ENCODE data around the gene ENTPD6. TPM values are rescaled to one million over a fixed set of nuclear protein-coding genes. Genes with fewer than 3 reads are reported as not detected.
A peak's percentile ranks its signal among the peaks of the same experiment; 100 is the strongest.
"Not testable (repeated sequence)": the region's sequence is repeated elsewhere in the genome, so short reads cannot be mapped to it uniquely, and the experiment has no call there.

The ENTPD6 gene
- polyA plus RNA-seq, 5 donors, result 41.5 to 57.3 (median 43.3) TPM

DNA sequence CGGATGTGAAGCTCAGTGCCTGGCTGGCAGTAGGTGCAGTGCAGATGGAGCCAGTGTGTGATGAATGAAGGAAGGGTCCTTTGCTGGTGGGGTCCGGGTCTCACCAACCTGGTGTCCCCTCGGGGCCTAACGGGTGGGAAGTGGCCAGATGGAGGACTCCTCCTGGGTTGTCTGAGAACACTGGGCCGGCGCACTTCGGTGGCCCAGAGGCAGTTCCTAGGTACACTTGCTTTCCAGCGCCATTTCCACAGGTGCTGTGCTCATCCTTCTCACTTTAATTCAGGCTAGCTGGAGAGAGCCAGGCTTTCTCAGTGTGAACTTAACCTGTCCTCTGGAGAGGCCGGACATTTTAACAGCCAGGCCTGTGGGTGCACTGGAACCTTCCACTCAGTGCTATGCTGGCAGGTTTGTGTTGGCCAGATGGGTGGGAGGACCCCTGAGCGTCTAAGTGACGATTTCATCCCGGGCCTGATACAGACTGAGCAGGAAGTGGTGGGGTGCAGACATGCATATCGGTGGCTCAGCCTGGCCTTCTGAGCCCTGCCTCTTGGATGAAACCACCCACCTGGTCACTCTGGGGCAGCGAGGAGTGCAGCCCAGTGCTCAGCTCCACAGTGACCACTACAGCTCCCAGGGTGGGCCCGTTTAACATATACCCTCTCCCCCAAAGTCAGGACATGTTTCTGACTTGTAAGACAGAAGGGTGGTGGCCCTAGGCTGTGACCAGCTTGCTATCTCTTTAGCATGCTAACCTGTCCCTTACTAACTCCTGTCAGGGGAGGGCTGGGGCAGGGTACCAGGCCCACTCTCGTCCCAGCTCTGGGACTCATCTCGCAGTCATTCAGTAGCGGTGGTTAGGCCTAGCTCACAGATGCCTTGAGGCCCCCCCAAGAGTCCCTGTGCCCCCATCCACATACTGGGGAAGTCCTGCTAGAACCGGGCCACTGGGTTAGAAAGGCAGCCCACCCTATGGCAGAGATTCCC, 44.2 kb downstream of the ENTPD6 start:
- DNase-seq, result no peak

GRCh38 chr20:25240851-25241658, 45.5 kb downstream of the ENTPD6 start:
- not testable (repeated sequence) for DNase-seq

DNA sequence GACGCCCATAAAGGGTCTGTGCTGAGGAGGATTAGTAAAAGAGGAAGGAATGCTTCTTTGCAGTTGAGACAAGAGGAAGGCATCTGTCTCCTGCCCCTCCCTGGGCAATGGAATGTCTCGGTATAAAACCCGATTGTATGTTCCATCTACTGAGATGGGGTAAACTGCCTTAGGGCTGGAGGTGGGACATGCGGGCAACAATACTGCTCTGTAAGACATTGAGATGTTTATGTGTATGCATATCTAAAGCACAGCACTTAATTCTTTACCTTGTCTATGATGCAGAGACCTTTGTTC, 46.1 kb downstream of the ENTPD6 start:
- not testable (repeated sequence) for DNase-seq

GRCh38 chr20:25242231-25242630, 46.7 kb downstream of the ENTPD6 start:
- DNase-seq, result no peak

- no peak for DNase-seq
Observed at GRCh38 chr20:25243416-25243979, 48.0 kb downstream of the ENTPD6 start.

- DNase-seq, result no peak
Observed at GRCh38 chr20:25244976-25245375, 49.5 kb downstream of the ENTPD6 start.

GRCh38 chr20:25245461-25245860, 49.9 kb downstream of the ENTPD6 start:
- no peak for DNase-seq

DNA sequence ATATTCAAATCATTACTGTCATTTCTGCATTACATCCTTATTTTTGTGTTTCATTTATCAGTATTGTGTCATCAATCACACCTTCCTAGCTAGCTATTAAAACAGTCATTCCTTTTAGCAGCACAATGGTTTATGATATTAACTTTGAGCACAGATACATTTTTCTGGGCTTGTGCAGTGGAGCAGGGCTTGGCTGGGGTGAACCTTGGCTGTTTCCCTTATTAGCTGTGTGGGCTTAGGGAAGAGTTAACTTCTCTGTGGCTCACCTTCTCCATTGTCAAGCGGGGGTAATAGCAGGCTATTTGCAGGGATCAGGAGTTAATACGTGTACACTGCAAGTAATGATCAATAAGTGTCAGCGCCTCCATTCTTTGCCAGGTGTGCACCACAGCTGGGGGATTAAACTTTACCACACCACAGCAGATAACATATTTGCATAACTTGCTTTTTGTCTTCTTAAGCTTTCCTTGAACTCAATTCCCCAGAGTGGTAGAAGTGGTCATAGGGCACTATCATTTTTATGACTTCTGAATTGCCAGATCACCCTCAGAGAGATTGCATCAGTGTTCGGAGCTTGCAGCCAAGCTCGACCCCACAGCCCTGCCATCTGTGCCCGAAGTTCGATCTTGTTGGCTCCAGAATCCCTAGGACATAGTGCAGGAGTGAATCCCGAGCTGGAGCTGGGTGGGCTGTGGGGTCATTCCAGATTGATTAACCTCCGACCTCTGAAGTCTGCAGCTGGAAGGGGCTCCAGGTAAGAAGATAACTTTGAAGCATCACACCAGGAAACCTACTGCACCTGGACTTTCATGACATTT, 50.9 kb downstream of the ENTPD6 start:
- DNase-seq, result no peak

DNA sequence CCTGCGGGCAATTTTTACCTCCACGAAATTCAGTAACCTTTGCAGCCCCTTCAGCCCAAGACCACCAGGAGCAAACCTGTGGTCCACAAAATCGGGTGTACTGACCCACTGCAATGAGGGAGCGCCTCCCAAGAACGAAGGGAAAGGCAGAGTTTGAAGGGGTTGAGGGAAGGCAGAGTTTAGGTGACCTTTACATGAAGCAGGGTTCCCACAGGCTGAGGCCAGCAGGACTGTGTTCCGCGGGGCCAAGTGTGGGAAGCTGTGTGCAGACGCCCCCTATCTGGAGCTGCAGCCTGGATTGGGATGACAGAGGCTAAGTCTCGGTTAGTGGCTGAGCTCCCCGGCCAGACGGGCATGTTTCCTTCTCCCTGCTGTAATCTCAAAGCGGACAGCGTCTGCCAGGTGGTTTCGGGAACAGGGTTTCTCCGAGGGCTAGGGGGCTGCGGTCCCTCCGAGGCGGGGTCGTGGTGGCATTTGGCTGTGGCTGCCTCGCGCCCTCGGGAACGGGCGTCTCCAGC, 51.5 kb downstream of the ENTPD6 start:
- peak in 1 of 2 donors; percentile 27 for DNase-seq

DNA sequence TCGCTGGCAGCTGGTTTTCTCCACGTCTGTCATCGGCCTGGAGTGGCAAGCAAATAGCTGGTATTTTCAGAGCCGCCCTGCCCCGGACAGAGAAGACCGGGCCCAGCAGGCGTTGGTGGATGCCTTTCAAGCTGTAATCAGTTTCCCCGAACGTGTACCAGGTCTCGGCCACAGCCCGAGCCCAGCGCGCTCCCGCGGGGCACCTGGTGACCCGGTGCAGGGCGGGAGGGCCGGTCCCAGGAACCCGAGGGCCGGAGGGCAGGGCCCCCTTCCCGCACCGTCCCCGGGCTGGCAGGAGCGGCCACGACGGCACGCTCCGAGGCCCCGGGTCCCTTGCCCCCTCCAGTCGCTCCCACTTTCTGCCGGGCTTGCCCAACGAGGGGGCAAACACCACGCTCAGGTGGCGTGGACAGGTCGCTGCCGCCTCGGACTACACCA, 52.0 kb downstream of the ENTPD6 start:
- peak; percentile 38 to 51 for DNase-seq

DNA sequence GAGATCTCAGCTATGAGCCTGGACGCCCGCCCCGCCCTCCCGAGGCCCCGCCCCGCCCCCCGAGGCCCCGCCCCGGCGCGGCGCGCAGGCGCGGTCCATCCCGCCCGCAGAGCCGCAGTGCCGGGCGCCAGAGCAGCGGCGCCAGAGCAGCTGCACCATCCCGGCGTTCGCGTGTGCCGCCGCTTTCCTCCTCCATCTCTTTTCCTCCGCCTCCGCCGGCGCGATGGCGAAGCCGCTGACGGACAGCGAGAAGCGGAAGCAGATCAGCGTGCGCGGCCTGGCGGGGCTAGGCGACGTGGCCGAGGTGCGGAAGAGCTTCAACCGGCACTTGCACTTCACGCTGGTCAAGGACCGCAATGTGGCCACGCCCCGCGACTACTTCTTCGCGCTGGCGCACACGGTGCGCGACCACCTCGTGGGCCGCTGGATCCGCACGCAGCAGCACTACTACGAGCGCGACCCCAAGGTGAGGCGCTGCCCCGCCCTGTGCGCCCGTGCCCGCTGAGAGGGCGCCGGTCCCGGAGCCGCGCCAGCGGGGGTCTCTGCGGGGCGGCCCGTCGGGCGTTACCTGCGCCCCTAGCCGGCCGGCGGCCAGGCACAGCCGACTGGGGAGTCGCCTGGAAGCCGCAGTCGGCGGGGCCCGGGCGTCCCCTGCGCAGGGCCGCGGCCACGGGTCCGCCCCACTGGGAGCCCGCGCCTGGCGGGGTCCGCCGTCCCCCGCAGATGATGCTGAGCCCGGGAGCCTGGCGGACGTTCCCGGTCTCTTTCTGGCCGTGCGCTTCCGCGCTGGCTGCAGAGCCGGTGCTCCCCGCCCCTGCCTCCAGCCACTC, 52.7 kb downstream of the ENTPD6 start, which contains the start of gene PYGB:
PYGB (plus strand) TSS at position 130 of the 830 bp plus-strand sequence; CDS start at position 224, 94 bp downstream.
- peak; percentile 83 to 84 for DNase-seq

GRCh38 chr20:25248786-25249172, 53.3 kb downstream of the ENTPD6 start:
- DNase-seq, result no peak

GRCh38 chr20:25249198-25249931, 53.9 kb downstream of the ENTPD6 start:
- no peak for DNase-seq

GRCh38 chr20:25250508-25250907, 55.0 kb downstream of the ENTPD6 start:
- DNase-seq, result no peak

GRCh38 chr20:25251019-25251418, 55.5 kb downstream of the ENTPD6 start:
- DNase-seq, result no peak

DNA sequence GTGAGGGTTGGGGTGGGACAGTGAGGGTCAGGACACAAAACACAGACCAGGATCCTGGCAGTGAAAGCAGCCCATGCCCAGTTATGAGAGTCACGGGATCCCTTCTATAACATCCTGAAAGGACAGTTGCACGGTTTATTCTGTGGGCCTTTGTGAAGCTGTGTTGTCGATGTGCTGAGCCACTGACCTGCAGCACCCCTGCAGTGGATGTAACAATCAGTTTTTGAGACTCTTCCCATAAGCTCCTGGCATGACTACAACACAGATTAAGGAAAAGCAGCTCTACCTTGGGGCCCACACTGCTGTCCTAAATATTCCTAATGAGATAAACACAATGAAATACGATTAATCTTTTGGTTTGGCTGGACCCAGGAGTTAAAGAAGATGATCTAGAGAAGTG, 56.0 kb downstream of the ENTPD6 start:
- no peak for DNase-seq

- DNase-seq, result no peak
Observed at GRCh38 chr20:25252230-25252651, 56.7 kb downstream of the ENTPD6 start.

- DNase-seq, result no peak
Observed at GRCh38 chr20:25252686-25253421, 57.3 kb downstream of the ENTPD6 start.

All from right lung (tissue), 5 donors.